ACC112 (cell line): ENCODE measurements around the gene ATF3.

ENCODE experiments used
- H2AFZ ChIP-seq: fragments of 200-600 bp; sonication (generic); one replicate; pipeline ENCODE4 v1.6.0; 2017; ENCODE audit warnings: antibody characterized with exemption, low read length; ENCODE audit not compliant: unreplicated experiment
- H3K27ac ChIP-seq: fragments of 200-600 bp; sonication (generic); 2 replicates; pipeline ENCODE4 v1.5.1; 2014; ENCODE audit warnings: low read depth, mild to moderate bottlenecking, antibody characterized with exemption, low read length, moderate library complexity
- H3K27me3 ChIP-seq: fragments of 200-600 bp; sonication (generic); 2 replicates; pipeline ENCODE4 v1.6.1; 2014; ENCODE audit warnings: mild to moderate bottlenecking, antibody characterized with exemption, low read length, moderate library complexity, mixed read lengths; ENCODE audit not compliant: insufficient read depth
- H3K36me3 ChIP-seq: fragments of 200-600 bp; sonication (generic); 2 replicates; pipeline ENCODE4 v1.6.1; 2016; ENCODE audit warnings: mild to moderate bottlenecking, antibody characterized with exemption, low read length, moderate library complexity, mixed read lengths; ENCODE audit not compliant: insufficient read depth
- H3K4me1 ChIP-seq: fragments of 200-600 bp; sonication (generic); one replicate; pipeline ENCODE4 v1.6.1; 2016; ENCODE audit warnings: low read length, mixed read lengths; ENCODE audit not compliant: insufficient read depth, unreplicated experiment, control insufficient read depth
- H3K4me3 ChIP-seq: fragments of 200-600 bp; sonication (generic); 2 replicates; pipeline ENCODE4 v1.5.1; 2014; ENCODE audit warnings: mild to moderate bottlenecking, low read depth, low read length
- H3K79me2 ChIP-seq: fragments of 200-600 bp; sonication (generic); one replicate; pipeline ENCODE4 v1.6.0; 2016; ENCODE audit warnings: low read length; ENCODE audit not compliant: control insufficient read depth, unreplicated experiment, insufficient read depth

Gene ATF3

GRCh38 chr1:212669600-212669999 is 61.0 kb downstream of the ATF3 start:
- Histone ChIP-seq H3K36me3 (no peaks in the 10 kb centered on the region), H2AFZ (no peak overlapping the region), H3K4me3 (no peak overlapping the region), H3K27me3 (no peaks in the 10 kb centered on the region), H3K27ac (no peak overlapping the region), H3K79me2 (no peaks in the 10 kb centered on the region), H3K4me1 (peaks cover 38% of the 10 kb centered on the region)

- H3K4me3 ChIP-seq = no peak overlapping the region
- no peak overlapping the region for H3K27ac ChIP-seq
- peaks cover 38% of the 10 kb centered on the region for H3K4me1 ChIP-seq
- no peak overlapping the region for H2AFZ ChIP-seq
- H3K27me3 ChIP-seq = no peaks in the 10 kb centered on the region
- no peaks in the 10 kb centered on the region for H3K36me3 ChIP-seq
- H3K79me2 ChIP-seq = no peaks in the 10 kb centered on the region
These were observed 61.7 kb downstream of the ATF3 start for GRCh38 chr1:212670301-212670700.
